HEK293T (cell line): ENCODE measurements around the gene INHBE.

Experiments
- ARNT ChIP-seq: fragments of 450-650 bp; IDR thresholded peaks from 2 replicates; pipeline ENCODE4 v1.6.1; 2017; ENCODE audit warnings: mild to moderate bottlenecking
- ELF4 ChIP-seq: fragments of 450-650 bp; IDR thresholded peaks from 2 replicates; pipeline ENCODE4 v1.6.1; 2017; ENCODE audit warnings: antibody characterized with exemption
- FOXA1 ChIP-seq: fragments of 450-650 bp; IDR thresholded peaks from 2 replicates; pipeline ENCODE4 v1.6.1; 2016; ENCODE audit warnings: mild to moderate bottlenecking
- FOXK2 ChIP-seq: fragments of 450-650 bp; IDR thresholded peaks from 2 replicates; pipeline ENCODE4 v1.6.1; 2016; ENCODE audit warnings: mild to moderate bottlenecking
- FOXM1 ChIP-seq: fragments of 450-650 bp; IDR thresholded peaks from 2 replicates; pipeline ENCODE4 v1.6.1; 2017; ENCODE audit warnings: mild to moderate bottlenecking, borderline replicate concordance
- HDGF ChIP-seq: fragments of 450-650 bp; IDR thresholded peaks from 2 replicates; pipeline ENCODE4 v1.6.1; 2017; ENCODE audit warnings: antibody characterized with exemption, borderline replicate concordance
- L3MBTL2 ChIP-seq: fragments of 450-650 bp; conservative IDR thresholded peaks from 2 replicates; pipeline ENCODE4 v1.6.1; 2016; ENCODE audit warnings: mild to moderate bottlenecking
- LEF1 ChIP-seq: fragments of 450-650 bp; IDR thresholded peaks from 2 replicates; pipeline ENCODE4 v1.6.1; 2017; ENCODE audit warnings: mild to moderate bottlenecking, borderline replicate concordance
- NFRKB ChIP-seq: fragments of 450-650 bp; IDR thresholded peaks from 2 replicates; pipeline ENCODE4 v1.6.1; 2016; ENCODE audit warnings: mild to moderate bottlenecking, moderate library complexity
- PKNOX1 ChIP-seq: fragments of 450-650 bp; IDR thresholded peaks from 2 replicates; pipeline ENCODE4 v1.6.1; 2016
- SP1 ChIP-seq: fragments of 450-650 bp; IDR thresholded peaks from 2 replicates; pipeline ENCODE4 v1.6.1; 2017
- SUZ12 ChIP-seq: fragments of 450-650 bp; IDR thresholded peaks from 2 replicates; pipeline ENCODE4 v1.6.1; 2016; ENCODE audit warnings: mild to moderate bottlenecking
- TARDBP ChIP-seq: fragments of 450-650 bp; IDR thresholded peaks from 2 replicates; pipeline ENCODE4 v1.6.1; 2016
- ZNF384 ChIP-seq: fragments of 450-650 bp; IDR thresholded peaks from 2 replicates; pipeline ENCODE4 v1.6.1; 2016

- TF ChIP-seq L3MBTL2 (no peak), FOXA1 (no peak), ARNT (no peak), SP1 (no peak), NFRKB (no peak), FOXM1 (no peak), PKNOX1 (no peak), LEF1 (no peak), ELF4 (no peak), TARDBP (no peak), ZNF384 (no peak), FOXK2 (no peak), SUZ12 (no peak), HDGF (no peak)
These were observed 26.6 kb downstream of the INHBE start for GRCh38 chr12:57481671-57482070.
